Activated naive CD4-positive, alpha-beta T cell (primary cell): ENCODE results near the gene PLEKHN1.
"Not testable (repeated sequence)": the region's sequence is repeated elsewhere in the genome, so short reads cannot be mapped to it uniquely, and the experiment has no call there.

Experiments
- DNase-seq, 4 experiments: peaks; one replicate each; lab custom pipeline; 2025; lab: John Stamatoyannopoulos, UW

PLEKHN1 gene

DNA sequence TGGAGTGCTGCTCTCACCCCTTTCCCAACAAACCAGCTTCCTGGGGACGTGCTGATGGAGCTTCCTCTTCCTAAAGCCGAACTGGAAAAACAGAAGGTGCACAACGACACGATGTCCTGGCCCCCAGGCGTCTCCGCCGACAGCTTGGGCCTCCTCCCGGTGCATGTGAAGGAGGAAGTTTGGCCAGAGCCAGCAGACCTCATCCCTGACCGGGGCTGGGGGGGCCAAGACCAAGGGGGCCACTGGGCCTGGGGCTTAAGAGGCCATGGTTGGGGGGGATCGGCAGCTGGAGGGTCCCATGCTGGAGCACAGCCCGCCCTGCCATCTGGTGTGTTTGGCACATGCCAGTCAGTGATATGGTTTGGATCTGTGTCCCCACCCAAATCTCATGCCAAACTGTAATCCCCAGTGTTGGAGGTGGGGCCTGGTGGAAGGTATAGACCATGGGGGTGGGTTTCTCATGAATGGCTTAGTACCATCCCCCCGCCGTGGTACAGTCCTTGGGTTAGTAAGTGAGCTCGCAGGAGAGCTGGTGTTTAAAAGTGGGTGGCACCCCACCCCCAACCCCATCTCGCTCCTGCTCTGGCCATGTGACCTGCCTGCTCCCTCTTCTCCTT lies 27.2 kb downstream of the PLEKHN1 start:
- DNase-seq, result no peak

DNA sequence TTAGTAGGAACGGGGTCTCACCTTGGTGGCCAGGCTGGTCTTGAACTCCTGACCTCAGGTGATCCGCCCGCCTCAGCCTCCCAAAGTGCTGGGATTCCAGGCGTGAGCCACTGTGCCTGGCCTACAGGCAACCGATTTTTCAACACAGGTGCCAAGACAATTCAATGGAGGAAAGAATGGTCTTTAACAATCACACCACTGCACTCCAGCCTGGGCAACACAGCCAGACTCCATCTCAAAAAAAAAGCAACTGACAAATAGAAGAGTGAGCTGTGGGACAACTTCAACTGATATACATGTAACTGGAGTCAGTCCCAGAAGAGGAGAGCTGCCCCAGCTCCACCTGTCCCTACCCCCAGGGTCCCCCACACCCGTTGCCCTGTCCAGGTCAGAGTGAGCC lies 28.3 kb downstream of the PLEKHN1 start:
- DNase-seq, result not testable (repeated sequence)

DNA sequence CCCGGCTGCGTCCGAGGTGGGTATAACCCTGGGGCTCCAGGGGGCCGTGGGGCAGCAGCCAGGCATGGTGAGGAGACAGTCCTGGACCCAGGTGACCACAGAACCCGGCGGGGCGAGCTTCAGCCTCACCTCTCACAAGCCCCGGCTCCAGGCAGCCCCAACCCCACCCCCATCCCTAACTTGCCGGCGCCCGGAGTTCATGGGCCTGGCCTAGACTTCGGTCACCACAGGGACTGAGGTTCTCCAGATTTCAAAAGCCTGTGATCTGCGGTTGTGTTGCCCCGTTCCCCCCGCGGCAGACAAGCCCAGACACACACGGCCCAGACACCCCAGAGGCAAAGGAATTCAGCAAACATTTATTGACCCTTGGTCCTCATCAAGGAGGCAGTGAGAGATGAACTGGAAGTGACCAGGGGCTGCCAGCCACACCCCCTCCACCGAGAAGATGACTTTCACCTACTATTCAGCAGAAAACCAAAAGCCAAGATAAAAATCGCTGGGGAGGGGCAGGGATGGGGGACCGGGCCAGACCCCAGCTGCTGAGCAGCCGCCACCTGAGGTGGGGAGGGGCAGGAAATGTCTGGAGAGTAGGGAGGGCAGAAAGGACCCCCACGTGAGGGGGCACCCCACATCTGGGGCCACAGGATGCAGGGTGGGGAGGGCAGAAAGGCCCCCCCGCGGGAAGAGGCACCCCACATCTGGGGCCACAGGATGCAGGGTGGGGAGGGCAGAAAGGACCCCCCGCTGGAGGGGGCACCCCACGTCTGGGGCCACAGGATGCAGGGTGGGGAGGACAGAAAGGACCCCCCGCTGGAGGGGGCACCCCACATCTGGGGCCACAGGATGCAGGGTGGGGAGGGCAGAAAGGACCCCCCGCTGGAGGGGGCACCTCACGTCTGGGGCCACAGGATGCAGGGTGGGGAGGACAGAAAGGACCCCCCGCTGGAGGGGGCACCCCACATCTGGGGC lies 29.7 kb downstream of the PLEKHN1 start:
- DNase-seq, result no peak

DNA sequence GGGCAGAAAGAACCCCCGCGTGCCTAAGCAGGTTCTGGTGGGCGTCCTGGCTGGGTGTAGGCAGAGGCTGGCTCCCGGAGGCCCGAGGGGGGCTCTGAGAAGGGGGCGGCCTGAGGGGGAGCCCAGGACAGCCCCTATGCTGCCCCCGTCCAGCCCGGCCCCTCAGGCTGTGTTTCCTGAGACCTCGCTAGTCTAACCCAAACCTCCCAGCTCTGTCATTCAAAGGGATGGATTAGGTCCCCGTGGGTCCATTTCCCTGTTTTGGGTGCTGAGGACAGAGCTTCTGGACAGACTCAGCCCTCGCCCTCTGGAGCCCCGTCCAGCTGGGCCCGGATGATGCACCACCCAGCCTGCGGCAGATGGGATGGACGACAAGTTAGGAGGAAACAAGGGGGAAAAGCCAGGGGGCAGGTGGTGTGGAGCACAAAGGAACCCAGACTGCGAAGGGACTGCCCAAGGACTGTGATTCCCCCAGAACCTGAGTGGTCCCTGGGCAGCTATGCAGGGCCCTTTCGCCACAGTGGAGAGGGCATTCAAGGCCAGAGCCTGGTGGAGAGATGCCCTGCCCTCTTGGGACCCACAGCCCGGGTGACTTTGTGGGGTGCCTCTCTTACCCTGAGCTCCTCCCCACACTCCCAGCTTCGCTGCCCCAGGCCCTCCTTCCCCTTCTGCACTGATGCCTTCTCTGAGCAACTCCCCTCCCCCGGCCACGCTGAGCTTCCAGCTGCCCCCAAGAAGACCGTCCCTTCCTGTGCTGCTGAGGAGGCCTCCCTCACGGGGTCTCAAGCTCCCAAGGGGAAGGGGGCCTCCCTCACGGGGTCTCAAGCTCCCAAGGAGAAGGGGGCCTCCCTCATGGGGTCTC lies 30.8 kb downstream of the PLEKHN1 start:
- no peak for DNase-seq

DNA sequence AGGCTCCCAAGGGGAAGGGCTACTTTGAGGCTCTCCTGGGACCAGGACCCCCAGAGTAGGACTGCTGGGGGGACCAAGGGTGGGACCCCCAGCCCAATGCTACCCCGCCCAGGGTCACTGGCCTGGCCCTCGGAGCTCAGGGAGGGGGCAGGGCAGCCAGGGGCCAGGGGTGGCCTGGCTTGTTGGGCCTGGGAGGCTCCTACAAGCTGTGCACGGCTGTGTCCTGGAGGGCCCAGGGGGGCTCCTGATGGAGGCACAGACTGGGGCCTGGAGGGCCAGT lies 31.4 kb downstream of the PLEKHN1 start:
- DNase-seq, result no peak

DNA sequence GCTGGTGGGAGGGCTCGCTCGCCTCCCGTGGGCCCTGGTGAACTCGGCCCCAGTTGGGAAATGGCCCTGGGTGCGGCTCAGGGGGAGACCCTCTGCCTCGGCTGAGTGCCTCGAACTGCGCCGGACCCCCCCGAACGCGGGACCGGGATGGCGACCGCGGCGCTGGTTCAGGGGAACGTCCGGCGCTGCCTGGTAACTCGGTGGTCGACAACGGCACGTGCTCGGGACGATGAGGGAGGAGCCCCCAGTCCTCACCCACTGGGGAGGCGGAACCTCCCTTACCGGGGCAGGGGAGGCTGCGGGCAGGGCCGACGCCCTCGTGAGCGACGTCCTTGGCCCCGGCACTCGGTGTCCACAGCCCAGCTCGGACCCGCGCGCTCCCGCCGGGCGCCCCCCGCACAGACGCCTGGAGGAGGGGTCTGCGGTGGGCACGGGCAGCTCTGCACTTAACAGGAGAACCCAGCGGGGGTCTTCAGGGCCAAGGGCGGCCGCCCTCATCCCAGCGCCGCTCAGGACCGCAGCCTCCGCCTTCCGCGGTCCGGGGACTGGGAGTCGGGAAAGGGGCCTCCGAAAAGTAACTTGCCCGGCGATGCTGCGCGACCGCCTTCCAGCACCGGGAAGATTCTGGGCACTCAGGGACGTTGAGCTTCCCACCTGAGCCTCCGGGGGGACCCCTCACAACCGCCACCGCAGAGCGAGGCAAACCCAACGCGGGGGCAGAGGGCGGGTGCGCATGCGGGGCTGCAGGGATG lies 31.9 kb downstream of the PLEKHN1 start:
- DNase-seq, result no peak

DNA sequence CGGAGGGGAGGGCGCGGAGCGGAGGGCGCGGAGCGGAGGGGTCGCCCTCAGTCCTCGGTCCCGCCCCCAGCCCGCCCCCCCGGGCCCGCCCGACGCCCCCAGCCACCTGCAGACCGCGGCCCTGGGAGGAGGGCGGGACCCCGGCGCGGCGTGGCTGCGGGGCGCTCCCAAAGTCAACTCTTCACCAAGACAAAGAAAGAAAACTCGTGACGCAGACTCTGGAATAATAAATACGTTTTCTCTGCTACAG lies 32.4 kb downstream of the PLEKHN1 start:
- no peak for DNase-seq

DNA sequence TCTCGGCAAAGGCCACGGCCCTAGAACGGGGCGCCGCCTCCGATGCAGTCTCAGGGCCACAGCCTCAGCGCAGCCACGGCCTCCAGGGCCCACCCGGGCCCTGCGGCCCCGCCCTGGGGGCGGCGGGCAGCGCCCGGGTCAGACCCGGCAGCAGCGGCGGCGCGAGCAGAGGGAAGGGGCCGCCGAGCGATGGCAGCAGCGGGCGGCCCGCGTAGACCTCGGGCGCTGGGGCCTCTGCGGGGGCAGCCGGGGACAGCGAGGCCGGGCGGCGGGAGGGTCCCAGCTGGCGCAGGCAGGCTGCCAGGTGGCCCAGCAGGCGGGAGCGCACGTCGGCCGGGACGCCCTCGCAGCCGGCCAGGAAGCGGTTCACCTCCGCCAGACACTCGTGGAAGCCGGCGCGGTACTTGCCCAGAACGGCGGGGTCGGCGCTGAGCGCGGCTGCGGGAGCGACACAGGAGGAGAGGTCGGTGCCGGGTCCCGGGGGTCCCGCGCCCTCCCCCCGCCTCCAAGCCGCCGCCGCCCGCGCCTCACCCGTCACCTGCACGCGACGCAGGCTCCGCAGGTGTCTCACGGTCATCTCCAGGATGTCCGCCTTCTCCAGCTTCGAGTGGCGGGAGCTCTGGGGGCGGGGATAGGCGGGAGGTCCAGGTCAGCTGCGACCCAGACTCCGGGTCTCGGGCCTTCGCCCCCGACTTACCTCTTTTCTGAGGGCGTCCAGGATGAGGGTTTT lies 32.9 kb downstream of the PLEKHN1 start:
- no peak for DNase-seq

DNA sequence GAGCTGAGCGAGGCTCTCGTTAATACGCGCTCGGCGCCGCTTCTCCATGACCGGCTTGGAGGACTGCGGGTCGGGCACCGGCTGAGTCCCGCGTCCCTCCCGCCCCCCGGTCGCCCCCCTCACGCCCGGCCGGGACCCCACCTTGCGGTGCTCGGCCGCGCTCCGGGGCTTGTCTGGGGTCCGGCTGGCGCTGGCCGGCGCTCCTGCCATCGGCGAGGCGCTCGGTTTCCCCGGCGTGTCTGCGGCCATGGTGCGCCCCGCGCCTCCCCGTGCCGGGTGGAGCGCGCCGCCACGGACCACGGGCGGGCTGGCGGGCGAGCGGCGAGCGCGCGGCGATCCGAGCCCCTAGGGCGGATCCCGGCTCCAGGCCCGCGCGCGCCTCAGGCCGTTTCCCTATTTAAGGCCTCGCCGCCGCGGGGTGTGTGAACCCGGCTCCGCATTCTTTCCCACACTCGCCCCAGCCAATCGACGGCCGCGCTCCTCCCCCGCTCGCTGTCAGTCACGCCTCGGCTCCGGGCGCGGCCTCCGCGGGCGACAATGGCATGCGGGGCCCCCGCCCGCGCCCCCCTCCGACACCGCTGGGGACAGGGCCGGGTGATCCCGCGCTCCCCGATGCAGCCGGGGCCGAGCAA lies 33.6 kb downstream of the PLEKHN1 start, which contains the start of gene HES4:
Gene HES4, minus strand, starts transcription at position 373 of the 632 bp plus-strand sequence. Its CDS starts 124 bp downstream, at position 249.
- peak in 2 of 4 experiments; percentile 31 to 51 for DNase-seq

DNA sequence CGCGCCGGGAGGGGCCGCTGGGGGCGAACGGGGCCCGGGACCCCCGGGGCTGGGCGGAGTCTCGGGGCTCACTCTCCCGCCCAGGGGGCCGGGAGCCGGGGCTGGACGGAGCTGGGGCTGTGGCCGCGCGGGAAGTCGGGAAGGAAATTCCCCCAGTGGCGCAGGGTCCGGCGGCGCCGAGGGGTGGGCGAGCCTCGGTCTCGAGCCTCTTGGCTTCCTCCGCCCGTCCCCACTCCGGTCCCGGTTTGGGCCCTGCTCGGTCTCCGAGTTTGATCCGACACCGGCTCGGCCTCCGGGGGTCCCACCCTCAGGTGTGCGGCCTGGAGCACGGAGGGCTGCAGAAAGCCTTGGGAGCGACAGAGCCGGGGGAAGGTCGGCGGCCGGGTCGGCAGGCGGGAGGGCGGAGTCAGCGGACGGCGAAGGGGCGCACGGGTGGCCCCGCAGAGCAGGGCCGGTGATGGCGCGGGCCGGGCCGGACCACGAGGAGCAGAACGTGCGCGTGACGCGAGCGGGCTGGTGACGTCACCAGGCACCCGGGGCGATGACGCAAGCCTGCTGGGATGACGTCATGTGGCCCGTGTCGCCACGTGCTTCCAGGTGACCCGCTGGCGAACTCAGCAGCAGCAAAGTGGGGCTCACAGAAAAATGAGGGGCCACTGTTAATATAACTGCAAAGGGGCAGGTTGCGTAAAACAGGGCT lies 34.2 kb downstream of the PLEKHN1 start:
- DNase-seq, result peak; percentile 48 to 65 (median 56)

DNA sequence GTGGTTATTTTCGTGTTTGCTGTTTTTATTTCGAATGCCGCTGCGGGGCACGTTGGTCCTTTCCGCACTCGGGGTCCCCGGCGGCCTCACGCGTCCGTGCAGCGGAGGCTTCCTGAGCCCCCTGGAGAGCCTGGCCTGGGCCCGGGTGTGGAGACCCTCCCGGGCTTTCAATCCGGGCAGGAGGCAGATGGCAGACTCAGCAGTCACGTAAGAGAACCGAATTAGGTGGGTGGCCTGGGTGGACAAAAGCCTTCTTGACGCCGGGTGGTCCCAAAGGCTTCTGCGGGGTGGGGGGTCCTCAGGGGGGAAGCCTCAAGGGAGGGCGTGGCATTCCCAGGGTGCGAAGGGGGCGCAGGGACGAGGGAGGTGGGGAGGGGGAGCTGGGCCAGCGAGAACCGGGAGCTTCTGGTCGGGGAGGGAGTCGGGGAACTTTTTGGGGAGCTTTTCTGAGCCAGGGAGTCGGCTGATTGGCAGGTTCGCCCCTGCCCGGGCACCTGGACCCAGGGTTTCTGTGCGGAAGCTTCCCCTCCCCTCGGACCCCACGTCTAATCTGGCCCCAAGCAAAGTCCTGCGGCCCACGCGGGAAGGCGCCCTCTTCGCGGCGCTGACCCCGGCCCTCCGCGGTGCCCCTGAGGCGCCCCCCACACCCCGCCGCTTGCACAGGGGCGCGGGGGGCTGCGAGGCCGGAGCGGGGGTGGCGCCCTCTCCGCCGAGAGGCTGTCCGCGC lies 34.9 kb downstream of the PLEKHN1 start:
- no peak for DNase-seq

DNA sequence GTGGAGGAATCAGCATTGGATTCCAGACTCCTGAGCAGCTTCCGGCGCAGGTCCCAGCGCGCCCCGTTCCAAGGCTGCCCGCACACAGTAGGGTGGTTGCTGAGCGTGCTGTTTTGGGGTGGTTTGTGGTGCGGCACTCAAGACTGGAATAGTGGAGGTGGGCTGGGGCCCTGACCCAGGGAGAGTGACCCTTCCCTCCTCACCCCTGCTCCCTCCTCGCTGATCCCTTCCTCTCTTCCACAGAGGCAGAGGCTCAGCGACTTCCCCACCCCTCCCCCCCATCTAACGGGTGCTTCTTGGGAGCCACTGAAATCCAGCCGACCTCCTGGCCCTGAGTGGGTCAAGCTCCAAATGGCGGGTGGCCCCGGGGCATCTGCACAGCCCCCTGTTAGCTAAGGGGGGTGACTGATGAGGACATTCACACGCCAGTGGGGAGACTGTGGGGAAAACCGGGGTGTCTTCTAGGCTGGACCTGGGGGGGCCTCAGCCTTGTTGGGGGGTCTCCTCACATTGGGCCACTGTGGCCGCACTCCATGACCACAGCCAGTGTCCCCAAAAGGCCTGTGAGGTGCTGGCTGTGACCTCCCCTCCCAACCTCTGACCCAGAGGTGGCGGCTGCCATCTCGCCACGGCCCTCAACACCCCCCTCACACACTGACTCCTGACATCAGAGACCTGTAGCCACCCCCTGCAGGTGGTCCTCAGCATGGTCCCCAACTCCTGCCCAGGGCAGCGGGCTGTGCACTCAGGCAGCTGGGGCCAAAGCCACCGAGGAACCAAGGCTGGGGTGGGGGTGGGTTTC lies 37.5 kb downstream of the PLEKHN1 start:
- no peak for DNase-seq

DNA sequence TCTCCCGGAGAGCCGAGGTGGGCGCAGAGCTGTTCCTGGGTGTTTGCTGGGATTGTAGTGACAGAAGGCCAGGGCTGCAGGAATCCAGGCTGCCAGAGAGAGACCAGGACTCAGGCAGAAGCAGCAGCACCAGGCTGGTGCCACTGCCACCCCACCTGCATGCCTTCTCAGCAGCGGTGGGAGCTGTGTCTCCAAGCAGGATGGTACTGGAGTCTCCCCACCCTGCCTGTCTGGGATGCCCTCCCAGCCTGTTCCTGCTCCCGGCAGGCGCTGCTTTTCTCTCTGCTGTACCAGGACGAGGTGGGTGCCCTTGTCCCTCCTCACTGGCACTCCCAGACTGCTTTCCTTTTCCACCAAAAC lies 38.1 kb downstream of the PLEKHN1 start:
- no peak for DNase-seq

DNA sequence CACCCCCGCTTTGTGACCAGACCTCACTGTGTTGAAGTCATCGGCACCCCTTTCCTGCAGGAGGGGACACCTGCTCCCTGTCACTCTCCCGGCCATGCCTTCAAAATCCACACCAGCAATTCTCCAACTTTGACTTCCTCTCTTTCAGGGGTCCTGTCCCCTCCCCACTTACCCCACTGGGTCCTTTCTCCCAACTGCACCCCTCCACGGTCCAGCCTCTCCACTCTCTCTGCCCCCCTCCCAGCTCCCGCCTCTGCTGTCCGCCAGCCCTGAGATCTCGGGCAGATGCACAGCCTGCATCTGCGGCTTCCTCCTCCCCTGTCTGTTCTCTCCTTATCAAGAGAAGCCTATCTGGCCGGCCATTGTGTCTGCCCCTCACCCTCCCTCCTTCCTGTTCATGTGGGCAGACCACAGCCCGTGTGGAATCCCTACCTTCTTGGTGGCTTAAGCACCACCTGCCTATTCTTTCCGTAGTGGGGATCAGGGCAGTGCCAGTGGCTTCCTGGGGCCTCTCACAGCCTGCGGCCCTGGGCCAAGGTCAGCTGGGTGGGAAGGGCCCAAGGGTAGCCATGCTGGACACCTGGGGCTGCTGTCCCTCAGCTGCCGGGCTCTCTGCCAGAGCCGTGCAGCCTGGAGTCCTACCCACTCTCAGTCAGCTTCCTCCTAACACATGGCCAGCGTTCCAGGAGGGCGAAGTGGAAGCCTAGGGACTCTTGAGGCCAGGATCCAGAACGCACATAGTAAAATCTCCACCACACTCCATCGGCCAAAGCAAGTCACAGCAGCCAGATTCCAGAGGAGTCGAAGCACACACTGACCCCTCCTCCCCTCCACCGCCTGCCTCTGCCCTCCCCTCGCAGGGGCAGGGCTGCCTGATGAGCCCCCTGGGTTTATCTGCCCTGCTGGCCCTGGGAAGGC lies 38.8 kb downstream of the PLEKHN1 start:
- no peak for DNase-seq

DNA sequence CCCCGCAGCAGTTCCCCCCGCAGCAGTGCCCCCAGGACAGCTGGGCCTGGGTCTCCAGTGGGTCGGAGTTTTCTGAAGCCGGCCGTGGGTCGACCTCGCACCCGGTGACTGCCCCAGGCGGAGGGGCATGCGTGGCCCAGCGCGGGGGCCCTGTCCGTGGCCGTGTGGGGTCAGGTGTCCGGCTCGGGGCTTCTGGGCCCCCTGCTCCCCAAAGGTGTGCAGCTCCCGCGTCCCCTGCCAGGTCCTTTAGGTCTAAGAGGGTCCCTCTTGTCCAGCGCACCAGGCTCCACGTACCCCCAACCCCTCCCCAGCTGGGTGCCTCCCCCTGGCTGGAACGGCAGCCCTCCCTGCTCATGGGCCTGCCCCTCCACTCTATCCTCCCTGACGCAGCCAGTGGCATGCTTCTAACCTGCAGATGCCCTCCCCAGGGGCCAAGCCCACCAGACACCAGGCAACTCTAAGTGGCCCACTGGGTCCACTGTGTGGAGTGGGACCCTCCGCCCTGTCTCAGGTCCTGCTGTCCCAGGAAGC lies 39.6 kb downstream of the PLEKHN1 start:
- DNase-seq, result no peak

DNA sequence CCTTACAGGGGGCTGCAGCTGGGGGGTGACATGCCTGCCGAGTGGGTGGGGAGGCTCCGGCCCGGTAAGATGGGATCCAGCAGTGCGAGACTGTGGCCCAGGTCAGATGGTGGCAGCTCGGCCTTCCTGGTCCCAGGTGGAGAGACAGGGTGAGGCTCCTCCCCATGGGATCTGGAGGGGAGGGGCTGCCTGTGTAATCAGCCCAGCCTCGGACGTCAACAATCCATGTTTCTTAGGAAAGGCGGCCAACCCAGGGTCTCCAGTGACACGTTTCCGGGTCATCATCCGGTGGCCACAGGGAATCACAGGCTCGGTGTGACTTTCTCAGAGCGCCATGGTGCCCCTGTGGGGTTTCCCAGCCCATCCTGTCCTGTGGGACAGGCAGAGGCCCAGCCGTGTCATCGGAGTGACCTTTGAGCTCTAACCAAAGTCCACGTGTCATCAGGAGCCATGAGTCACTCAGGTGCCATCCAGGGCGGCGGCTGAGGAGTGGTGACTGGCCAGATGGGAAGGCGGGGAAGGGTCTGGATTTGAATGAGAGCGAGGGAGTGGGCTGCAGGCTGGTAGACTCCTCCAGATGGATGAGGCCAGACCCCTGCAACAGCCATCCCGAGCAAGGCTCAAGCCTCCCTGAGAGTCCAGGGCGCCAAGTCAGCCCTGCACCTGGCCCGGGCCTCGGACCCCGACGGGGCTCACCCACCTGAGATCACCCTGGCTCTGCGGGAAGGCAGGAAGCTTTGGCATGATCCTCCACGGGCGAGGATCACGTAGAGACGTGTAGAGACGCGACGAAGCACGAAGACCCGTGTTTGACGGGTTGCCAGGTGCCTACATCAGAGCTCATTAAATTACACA lies 40.2 kb downstream of the PLEKHN1 start:
- DNase-seq, result no peak
